ENCODE results near the gene BAIAP2L1. TPM values are rescaled to one million over a fixed set of nuclear protein-coding genes. Genes with fewer than 3 reads are reported as not detected.
"Not testable (repeated sequence)": the region's sequence is repeated elsewhere in the genome, so short reads cannot be mapped to it uniquely, and the experiment has no call there.

The BAIAP2L1 gene
- total RNA-seq, 3 donors from 2014 or later = 1.3 to 11.0 (median 8.5) TPM

GRCh38 chr7:98321301-98321700, 79.6 kb downstream of the BAIAP2L1 start:
- intact Hi-C loops (cut with DNase I; ENCODE audit: low total_unique reads) = no loop called here
- TF ChIP-seq POLR2A (IDR thresholded peaks at IDR 0.05) (no peak), POLR2AphosphoS5 (IDR thresholded peaks at IDR 0.05) (no peak), CTCF (IDR thresholded peaks at IDR 0.05) (no peak)

GRCh38 chr7:98319176-98319575, 81.7 kb downstream of the BAIAP2L1 start:
- TF ChIP-seq CTCF (IDR thresholded peaks at IDR 0.05) = no peak
- TF ChIP-seq POLR2AphosphoS5 (IDR thresholded peaks at IDR 0.05) = no peak

More at GRCh38 chr7:98321301-98321700, 79.6 kb downstream of the BAIAP2L1 start:
- Histone ChIP-seq H3K36me3 (no peaks in the 10 kb centered on the region), H3K27ac (no peak overlapping the region), H3K4me3 (no peak overlapping the region), H3K4me1 (no peaks in the 10 kb centered on the region), H3K9me3 (no peaks in the 10 kb centered on the region), H3K27me3 (no peaks in the 10 kb centered on the region)
- DNase-seq (ENCODE audit: low spot score in 2 of 2) = no peak

GRCh38 chr7:98317366-98318040, 83.4 kb downstream of the BAIAP2L1 start:
- H3K4me3 ChIP-seq = no peak overlapping the region
- no peaks in the 10 kb centered on the region for H3K27me3 ChIP-seq
- DNase-seq (ENCODE audit: low spot score in 2 of 2) = no peak
- no peaks in the 10 kb centered on the region for H3K9me3 ChIP-seq
- no peaks in the 10 kb centered on the region for H3K4me1 ChIP-seq
- TF ChIP-seq POLR2AphosphoS5 (IDR thresholded peaks at IDR 0.05) (no peak), POLR2A (IDR thresholded peaks at IDR 0.05) (no peak), CTCF (IDR thresholded peaks at IDR 0.05) (no peak)
- H3K27ac ChIP-seq = no peak overlapping the region
- H3K36me3 ChIP-seq = no peaks in the 10 kb centered on the region
- intact Hi-C loops (cut with DNase I; ENCODE audit: low total_unique reads) = no loop called here

More at GRCh38 chr7:98319176-98319575, 81.7 kb downstream of the BAIAP2L1 start:
- H3K36me3 ChIP-seq = no peaks in the 10 kb centered on the region
- intact Hi-C loops (cut with DNase I; ENCODE audit: low total_unique reads) = no loop called here
- no peaks in the 10 kb centered on the region for H3K27me3 ChIP-seq
- no peak for DNase-seq (ENCODE audit: low spot score in 2 of 2)
- H3K9me3 ChIP-seq = no peaks in the 10 kb centered on the region
- no peaks in the 10 kb centered on the region for H3K4me1 ChIP-seq
- no peak overlapping the region for H3K4me3 ChIP-seq
- no peak overlapping the region for H3K27ac ChIP-seq

- H3K4me3 ChIP-seq; H3K36me3 ChIP-seq; H3K27me3 ChIP-seq; H3K9me3 ChIP-seq; DNase-seq (ENCODE audit: low spot score in 2 of 2); H3K27ac ChIP-seq; H3K4me1 ChIP-seq; intact Hi-C loops (cut with DNase I; ENCODE audit: low total_unique reads): not testable (repeated sequence)
Observed at GRCh38 chr7:98315994-98316527, 84.8 kb downstream of the BAIAP2L1 start.

- Histone ChIP-seq H3K4me1 (no peaks in the 10 kb centered on the region), H3K27me3 (no peaks in the 10 kb centered on the region), H3K4me3 (no peak overlapping the region), H3K9me3 (no peaks in the 10 kb centered on the region), H3K36me3 (no peaks in the 10 kb centered on the region), H3K27ac (no peak overlapping the region)
- no peak for DNase-seq (ENCODE audit: low spot score in 2 of 2)
- intact Hi-C loops (cut with DNase I; ENCODE audit: low total_unique reads) = no loop called here
- no peak for TF ChIP-seq POLR2A (IDR thresholded peaks at IDR 0.05)
- TF ChIP-seq POLR2AphosphoS5 (IDR thresholded peaks at IDR 0.05) = no peak
- no peak for TF ChIP-seq CTCF (IDR thresholded peaks at IDR 0.05)
Observed at GRCh38 chr7:98315318-98315993, 85.4 kb downstream of the BAIAP2L1 start.
